Endothelial cell of umbilical vein (primary cell): ENCODE data around the gene VMP1. TPM values are rescaled to one million over a fixed set of nuclear protein-coding genes. Genes with fewer than 3 reads are reported as not detected.
A peak's percentile ranks its signal among the peaks of the same experiment; 100 is the strongest.
"Not testable (repeated sequence)": the region's sequence is repeated elsewhere in the genome, so short reads cannot be mapped to it uniquely, and the experiment has no call there.

Experiments used
- BruUV-seq: library from RNA; stranded (reverse); fragments of 400-500 nt; replicated peaks from 2 replicates; lab custom pipeline; 2021; lab: Mats Ljungman, UMichigan
- CTCF ChIA-PET: fragments of 300-600, 350-600 bp; sonication (Branson Sonifier 250); formaldehyde crosslinking; loops from one replicate; lab custom pipeline; 2021; ENCODE audit warnings: antibody characterized with exemption, inconsistent platforms; lab: Charles Lee
- POLR2A ChIA-PET: fragments of 300-600, 350-600 bp; sonication (Branson Sonifier 250); formaldehyde crosslinking; loops from one replicate; lab custom pipeline; 2021; ENCODE audit warnings: antibody characterized with exemption, inconsistent platforms; lab: Charles Lee
- DNase-seq: peaks from one replicate; pipeline ENCODE4 v3.0.0-alpha.2; 2011; ENCODE audit warnings: low read depth, low spot score
- FAIRE-seq: peaks from 2 replicates; lab custom pipeline; 2011; peaks lifted over from hg19 to GRCh38; lab: Jason Lieb, UNC
- H2AFZ ChIP-seq: 2 replicates; pipeline ENCODE4 v1.6.0; 2012; ENCODE audit warnings: low read depth, low read length, control low read depth, inconsistent platforms
- H3K27ac ChIP-seq: 2 replicates; pipeline ENCODE4 v1.5.1; 2011; ENCODE audit warnings: low read depth, mild to moderate bottlenecking, control low read depth, low read length, moderate library complexity; ENCODE audit not compliant: insufficient read depth
- H3K27me3 ChIP-seq, 2 experiments: 2 replicates each; pipeline versions ENCODE4 v1.6.0 to v1.6.1; 2011; ENCODE audit warnings: low read length in 2 of 2, mixed read lengths in 1 of 2; ENCODE audit not compliant: control insufficient read depth in 2 of 2, insufficient read depth in 2 of 2
- H3K36me3 ChIP-seq, 2 experiments: 2 replicates in 1 of 2; 3 replicates in 1 of 2; pipeline ENCODE4 v1.5.1; 2011; ENCODE audit warnings: low read length in 2 of 2, mild to moderate bottlenecking in 1 of 2, moderate library complexity in 1 of 2; ENCODE audit not compliant: control insufficient read depth in 2 of 2, insufficient read depth in 2 of 2; ENCODE audit errors: extremely low read depth in 1 of 2
- H3K4me1 ChIP-seq: 3 replicates; pipeline ENCODE4 v1.5.1; 2011; ENCODE audit warnings: mild to moderate bottlenecking, low read length; ENCODE audit not compliant: control insufficient read depth, insufficient read depth; ENCODE audit errors: extremely low read depth
- H3K4me2 ChIP-seq: 2 replicates; pipeline ENCODE4 v1.6.1; 2011; ENCODE audit warnings: low read length, control low read depth, mixed read lengths; ENCODE audit not compliant: insufficient read depth
- H3K4me3 ChIP-seq, 3 experiments: fragments of 200-600 bp in 1 of 3; sonication (generic), shearing (Covaris generic) in 1 of 3; replicated peaks in 1 of 3; 2 replicates each; pipeline ENCODE4 v1.5.1; 2011 to 2016; ENCODE audit warnings: control low read depth in 3 of 3, low read length in 3 of 3, mild to moderate bottlenecking in 2 of 3, inconsistent platforms in 1 of 3, low read depth in 1 of 3, moderate library complexity in 1 of 3; ENCODE audit not compliant: insufficient read depth in 1 of 3
- H3K79me2 ChIP-seq: 2 replicates; pipeline ENCODE4 v1.6.0; 2012; ENCODE audit warnings: low read length, inconsistent platforms; ENCODE audit not compliant: control insufficient read depth, insufficient read depth
- H3K9ac ChIP-seq: replicated peaks from 2 replicates; pipeline ENCODE3; 2011; ENCODE audit warnings: low read length, control low read depth; ENCODE audit not compliant: insufficient read depth; ENCODE audit errors: extremely low read depth
- H3K9me1 ChIP-seq: replicated peaks from 3 replicates; pipeline ENCODE4 v1.6.0; 2011; ENCODE audit warnings: mild to moderate bottlenecking, low read length; ENCODE audit not compliant: control insufficient read depth, insufficient read depth; ENCODE audit errors: extremely low read depth
- H3K9me3 ChIP-seq: replicated peaks from 2 replicates; pipeline ENCODE4 v1.5.1; 2012; ENCODE audit warnings: low read length, inconsistent platforms; ENCODE audit not compliant: control insufficient read depth, insufficient read depth
- H4K20me1 ChIP-seq: replicated peaks from 2 replicates; pipeline ENCODE3; 2011; ENCODE audit warnings: mild to moderate bottlenecking, low read length; ENCODE audit not compliant: control insufficient read depth, insufficient read depth; ENCODE audit errors: extremely low read depth
- CTCF ChIP-seq, 2 donors: IDR thresholded peaks; 1 replicate in 1 of 2; 2 replicates in 1 of 2; pipeline ENCODE4 v1.5.1; 2011; ENCODE audit warnings: low read length in 2 of 2, mild to moderate bottlenecking in 2 of 2, moderate library complexity in 2 of 2, control low read depth in 1 of 2, inconsistent platforms in 1 of 2, low read depth in 1 of 2; ENCODE audit not compliant: insufficient read depth in 1 of 2; ENCODE audit errors: extremely low read depth in 1 of 2
- EZH2 ChIP-seq: IDR thresholded peaks from 2 replicates; pipeline ENCODE4 v1.6.1; 2012; ENCODE audit warnings: borderline replicate concordance, low read depth, mild to moderate bottlenecking, moderate library complexity, low read length, inconsistent platforms; ENCODE audit not compliant: severe bottlenecking
- FOS ChIP-seq: IDR thresholded peaks from 2 replicates; pipeline ENCODE4 v1.6.1; 2011; ENCODE audit warnings: mild to moderate bottlenecking, low read length, moderate library complexity, borderline replicate concordance; ENCODE audit not compliant: insufficient read depth
- GATA2 ChIP-seq: IDR thresholded peaks from 2 replicates; pipeline ENCODE4 v1.7.0; 2011; ENCODE audit warnings: low read depth, mild to moderate bottlenecking, moderate library complexity, mixed read lengths, low read length; ENCODE audit not compliant: insufficient read length, insufficient read depth
- JUN ChIP-seq: IDR thresholded peaks from 2 replicates; pipeline ENCODE4 v1.6.1; 2011; ENCODE audit warnings: borderline replicate concordance, low read depth; ENCODE audit not compliant: insufficient read length, insufficient read depth
- MAX ChIP-seq: IDR thresholded peaks from 2 replicates; pipeline ENCODE4 v1.6.1; 2011; ENCODE audit not compliant: insufficient read depth, insufficient read length
- MYC ChIP-seq: IDR thresholded peaks from one replicate; pipeline ENCODE4 v1.6.1; 2011; ENCODE audit warnings: mild to moderate bottlenecking, low read depth, low read length
- POLR2AphosphoS5 ChIP-seq: IDR thresholded peaks from 2 replicates; pipeline ENCODE4 v1.6.1; 2012; ENCODE audit warnings: low read depth, mild to moderate bottlenecking, control low read depth, low read length, moderate library complexity; ENCODE audit not compliant: insufficient read depth
- dilution Hi-C: fragments of 300-500 bp; cut with MboI; formaldehyde crosslinking; loops from one replicate; pipeline ENCODE4 v1.15.0; 2019; ENCODE audit warnings: low sequenced_read_pairs; ENCODE audit not compliant: extremely low pct_ligation_motif_present
- intact Hi-C: fragments of 100-400 bp; cut with micrococcal nuclease; formaldehyde crosslinking; loops from one replicate; pipeline ENCODE4 v1.10.0; 2022
- polyA plus RNA-seq, 4 experiments: library from polyadenylated mRNA; depleted of rRNA in 3 of 4; stranded (reverse) in 3 of 4; unstranded in 1 of 4; fragments of >200 nt; gene quantifications; 2 replicates each; pipeline versions ENCODE4 v1.2.1 to v1.2.3, GENCODE V29; 2011 to 2012; ENCODE audit warnings: missing spikeins in 1 of 4
- total RNA-seq: library from RNA; stranded (reverse); gene quantifications from 2 replicates; pipeline ENCODE4 v1.2.3, GENCODE V29; 2021

The VMP1 gene
- total and polyA plus RNA-seq, 2 donors (not counting 3 experiments of a cell fraction or from before 2014, with no cell fraction given): 138 to 270 TPM

DNA sequence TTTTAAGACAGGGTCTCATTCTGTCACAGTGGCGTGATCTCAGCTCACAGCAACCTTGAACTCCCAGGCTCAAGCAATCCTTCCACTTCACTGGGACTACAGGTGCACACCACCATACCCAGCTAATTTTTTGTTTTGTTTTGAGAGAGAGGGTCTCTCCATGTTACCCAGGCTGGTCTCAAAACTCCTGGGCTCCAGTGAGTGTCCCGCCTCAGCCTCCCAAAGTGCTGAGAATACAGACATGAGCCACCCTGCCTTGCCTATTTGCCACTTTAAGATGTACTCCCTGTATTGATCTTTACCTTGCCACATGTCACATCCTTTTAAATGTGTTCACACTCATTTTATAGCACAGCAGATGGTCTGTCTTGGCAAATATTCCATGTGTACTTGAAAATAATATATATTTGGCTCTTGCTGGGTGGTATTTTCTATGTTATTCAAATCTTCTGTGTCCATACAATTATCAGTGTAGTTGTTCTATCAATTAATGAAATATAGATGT, 50.5 kb downstream of the VMP1 start:
- ChIA-PET CTCF (interaction anchor here (1.0 to 1.4 kb wide), 5 partner anchors 13 to 102 kb away, joined by 3 to 5 read pairs (median 4); no protein-coding TSS in a partner anchor), POLR2A (interaction anchor here (0.7 kb wide), 1 partner anchor 80 kb away, joined by 4 read pairs; no protein-coding TSS in a partner anchor)
- no peak for DNase-seq
- Histone ChIP-seq H3K36me3 (no peaks in the 10 kb centered on the region), H3K4me1 (peaks cover 68% of the 10 kb centered on the region), H2AFZ (no peak overlapping the region), H3K4me3 (no peak overlapping the region), H3K9ac (no peak overlapping the region), H3K4me2 (no peak overlapping the region), H3K79me2 (peaks cover 27% of the 10 kb centered on the region), H4K20me1 (no peaks in the 10 kb centered on the region), H3K9me3 (no peaks in the 10 kb centered on the region), H3K27me3 (no peaks in the 10 kb centered on the region), H3K9me1 (no peaks in the 10 kb centered on the region), H3K27ac (peak overlapping the region; percentile 100)
- intact Hi-C loops (no loop called here), dilution Hi-C loops (no loop called here)
- TF ChIP-seq GATA2 (no peak), JUN (no peak), POLR2AphosphoS5 (no peak), EZH2 (no peak), MAX (no peak), FOS (no peak), MYC (no peak), CTCF (IDR thresholded peaks at IDR 0.05; ENCODE audit: extremely low read depth in 1 of 2, insufficient read depth in 1 of 2, low read depth in 1 of 2, low read length in 2 of 2) (no peak)
- BruUV-seq: no TSS peak
- no peak for FAIRE-seq

- H4K20me1 ChIP-seq, H3K36me3 ChIP-seq, BruUV-seq, H3K9me1 ChIP-seq, H3K27ac ChIP-seq, DNase-seq, H2AFZ ChIP-seq, H3K27me3 ChIP-seq, intact Hi-C loops, H3K9ac ChIP-seq, FAIRE-seq, H3K4me2 ChIP-seq, dilution Hi-C loops, H3K4me3 ChIP-seq, H3K9me3 ChIP-seq: not testable (repeated sequence)
- Histone ChIP-seq H3K79me2 (peaks cover 23% of the 10 kb centered on the region), H3K4me1 (peaks cover 69% of the 10 kb centered on the region)
- POLR2A ChIA-PET: interaction anchor here (0.6 to 1.4 kb wide), 4 partner anchors 79 to 94 kb away, joined by 3 read pairs; no protein-coding TSS in a partner anchor
- CTCF ChIA-PET: interaction anchor here (1.0 kb wide), 1 partner anchor 100 kb away, joined by 3 read pairs; no protein-coding TSS in a partner anchor
These were observed 51.7 kb downstream of the VMP1 start for GRCh38 chr17:59758998-59759651.
